Measurements from ENCODE around the gene NOC2L.

DNA sequence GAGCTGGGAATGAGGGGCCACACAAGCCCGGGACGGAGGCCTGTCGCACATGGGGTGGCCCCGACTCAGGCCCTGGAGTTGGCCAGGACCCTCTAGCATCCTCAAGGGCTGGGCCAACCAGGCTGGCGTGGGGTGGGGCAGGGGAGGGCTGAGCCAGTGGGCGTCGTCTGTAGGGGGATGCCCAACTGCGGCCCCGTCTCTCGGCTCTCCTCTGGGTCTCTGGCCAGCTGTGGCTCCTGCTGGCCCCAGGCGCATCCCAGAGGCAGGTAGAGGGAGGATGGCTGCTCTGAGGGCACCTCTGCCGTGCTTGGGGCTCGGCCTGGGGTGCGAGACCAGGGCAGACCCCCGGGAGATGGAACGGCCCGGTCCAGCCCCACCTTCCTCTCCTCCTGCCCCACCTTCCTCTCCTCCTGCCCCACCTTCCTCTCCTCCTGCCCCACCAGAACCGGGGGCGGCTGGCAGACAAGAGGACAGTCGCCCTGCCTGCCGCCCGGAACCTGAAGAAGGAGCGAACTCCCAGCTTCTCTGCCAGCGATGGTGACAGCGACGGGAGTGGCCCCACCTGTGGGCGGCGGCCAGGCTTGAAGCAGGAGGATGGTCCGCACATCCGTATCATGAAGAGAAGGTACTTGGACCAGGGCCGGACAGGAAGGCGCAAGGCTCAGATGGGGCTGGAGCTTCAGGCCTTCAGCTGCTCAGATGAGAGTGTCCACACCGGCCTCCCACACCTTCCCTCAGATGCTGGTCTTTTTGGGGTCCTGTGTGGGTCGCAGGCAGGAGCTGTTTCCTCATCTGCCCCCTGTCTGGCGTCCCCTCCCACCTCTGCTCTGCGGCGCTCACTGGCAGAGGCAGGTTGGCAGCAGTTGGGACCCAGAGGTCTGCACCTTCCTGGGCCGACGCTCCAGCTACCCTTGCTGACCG, 29.1 kb downstream of the NOC2L start:
- TF ChIP-seq, protein P1, sequence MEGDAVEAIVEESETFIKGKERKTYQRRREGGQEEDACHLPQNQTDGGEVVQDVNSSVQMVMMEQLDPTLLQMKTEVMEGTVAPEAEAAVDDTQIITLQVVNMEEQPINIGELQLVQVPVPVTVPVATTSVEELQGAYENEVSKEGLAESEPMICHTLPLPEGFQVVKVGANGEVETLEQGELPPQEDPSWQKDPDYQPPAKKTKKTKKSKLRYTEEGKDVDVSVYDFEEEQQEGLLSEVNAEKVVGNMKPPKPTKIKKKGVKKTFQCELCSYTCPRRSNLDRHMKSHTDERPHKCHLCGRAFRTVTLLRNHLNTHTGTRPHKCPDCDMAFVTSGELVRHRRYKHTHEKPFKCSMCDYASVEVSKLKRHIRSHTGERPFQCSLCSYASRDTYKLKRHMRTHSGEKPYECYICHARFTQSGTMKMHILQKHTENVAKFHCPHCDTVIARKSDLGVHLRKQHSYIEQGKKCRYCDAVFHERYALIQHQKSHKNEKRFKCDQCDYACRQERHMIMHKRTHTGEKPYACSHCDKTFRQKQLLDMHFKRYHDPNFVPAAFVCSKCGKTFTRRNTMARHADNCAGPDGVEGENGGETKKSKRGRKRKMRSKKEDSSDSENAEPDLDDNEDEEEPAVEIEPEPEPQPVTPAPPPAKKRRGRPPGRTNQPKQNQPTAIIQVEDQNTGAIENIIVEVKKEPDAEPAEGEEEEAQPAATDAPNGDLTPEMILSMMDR (IDR thresholded peaks at IDR 0.05), result no peak
- TF ChIP-seq POLR2A (IDR thresholded peaks at IDR 0.05), result no peak
